Colonic mucosa (tissue), 4 donors: ENCODE results near the gene SMIM10. TPM values are rescaled to one million over a fixed set of nuclear protein-coding genes. Genes with fewer than 3 reads are reported as not detected.

Experiments used
- DNase-seq: peaks from one replicate; pipeline ENCODE4 v3.0.0-alpha.2; 2020
- H3K27ac ChIP-seq: fragments of 200-600 bp; one replicate; pipeline ENCODE4 v1.8.0; 2021
- H3K27me3 ChIP-seq: fragments of 200-600 bp; one replicate; pipeline ENCODE4 v1.8.0; 2021
- H3K36me3 ChIP-seq: fragments of 200-600 bp; one replicate; pipeline ENCODE4 v1.8.0; 2021
- H3K4me1 ChIP-seq: fragments of 200-600 bp; one replicate; pipeline ENCODE4 v1.8.0; 2021; ENCODE audit warnings: mild to moderate bottlenecking
- H3K4me3 ChIP-seq: fragments of 200-600 bp; one replicate; pipeline ENCODE4 v1.8.0; 2021
- H3K9ac ChIP-seq, 2 donors: one replicate each; pipeline ENCODE4 v1.7.0; 2013; ENCODE audit warnings: control low read depth in 2 of 2, low read depth in 2 of 2, low read length in 2 of 2
- H3K9me3 ChIP-seq: fragments of 200-600 bp; one replicate; pipeline ENCODE4 v1.8.0; 2021
- intact Hi-C: fragments of 100-400 bp; cut with DNase I; formaldehyde crosslinking; loops from one replicate; pipeline ENCODE4 v1.14.1; 2022
- total RNA-seq, 2 donors: library from RNA; stranded (reverse); fragmentation: NEBNext Ultra II Directional in 1 of 2; extraction: Animal tissue kit (Norgen Biotek cat#: 25700) in 1 of 2; gene quantifications; one replicate each; pipeline ENCODE4 v1.2.1, GENCODE V29; 2021
- TF ChIP-seq, protein P1 (sequence below): fragments of 200-600 bp; IDR thresholded peaks from one replicate; pipeline ENCODE4 v1.8.0; 2022; ENCODE audit warnings: antibody characterized with exemption, mild to moderate bottlenecking
- donor health status: healthy.
- donor health status: DM: no; HTN: no; CAD: no.
- donor health status: DM: no; HTN: no; CAD: no.

SMIM10 gene
- total RNA-seq, 2 donors from 2014 or later: 1.4 to 1.5 TPM

DNA sequence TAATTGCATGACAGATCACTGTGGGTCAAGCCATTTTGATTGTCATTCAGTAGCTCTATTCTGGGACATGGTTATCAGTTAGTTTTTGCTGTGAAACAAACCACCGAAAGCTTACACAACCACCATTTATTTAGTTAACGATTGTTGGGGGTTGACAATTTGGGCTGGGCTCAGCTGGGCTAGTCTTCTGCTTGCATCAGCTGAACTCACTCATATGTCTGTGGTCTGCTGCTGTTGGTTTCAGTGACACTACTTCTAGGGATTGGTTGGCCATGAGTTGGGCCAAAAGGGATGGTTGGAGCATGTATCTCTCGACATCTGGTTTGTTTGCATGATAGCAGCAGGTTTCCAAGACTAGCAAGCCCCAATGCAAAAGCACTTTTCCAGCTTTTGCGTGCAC is 5.3 kb upstream of the SMIM10 start:
- no peak overlapping the region for H3K4me3 ChIP-seq
- H3K4me1 ChIP-seq: no peaks in the 10 kb centered on the region
- no peak for DNase-seq
- no peak overlapping the region for H3K27ac ChIP-seq
- H3K9me3 ChIP-seq: no peaks in the 10 kb centered on the region
- H3K9ac ChIP-seq: no peak overlapping the region
- H3K36me3 ChIP-seq: no peaks in the 10 kb centered on the region
- TF ChIP-seq, protein P1, sequence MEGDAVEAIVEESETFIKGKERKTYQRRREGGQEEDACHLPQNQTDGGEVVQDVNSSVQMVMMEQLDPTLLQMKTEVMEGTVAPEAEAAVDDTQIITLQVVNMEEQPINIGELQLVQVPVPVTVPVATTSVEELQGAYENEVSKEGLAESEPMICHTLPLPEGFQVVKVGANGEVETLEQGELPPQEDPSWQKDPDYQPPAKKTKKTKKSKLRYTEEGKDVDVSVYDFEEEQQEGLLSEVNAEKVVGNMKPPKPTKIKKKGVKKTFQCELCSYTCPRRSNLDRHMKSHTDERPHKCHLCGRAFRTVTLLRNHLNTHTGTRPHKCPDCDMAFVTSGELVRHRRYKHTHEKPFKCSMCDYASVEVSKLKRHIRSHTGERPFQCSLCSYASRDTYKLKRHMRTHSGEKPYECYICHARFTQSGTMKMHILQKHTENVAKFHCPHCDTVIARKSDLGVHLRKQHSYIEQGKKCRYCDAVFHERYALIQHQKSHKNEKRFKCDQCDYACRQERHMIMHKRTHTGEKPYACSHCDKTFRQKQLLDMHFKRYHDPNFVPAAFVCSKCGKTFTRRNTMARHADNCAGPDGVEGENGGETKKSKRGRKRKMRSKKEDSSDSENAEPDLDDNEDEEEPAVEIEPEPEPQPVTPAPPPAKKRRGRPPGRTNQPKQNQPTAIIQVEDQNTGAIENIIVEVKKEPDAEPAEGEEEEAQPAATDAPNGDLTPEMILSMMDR: no peak
- no peaks in the 10 kb centered on the region for H3K27me3 ChIP-seq
- intact Hi-C loops: no loop called here

DNA sequence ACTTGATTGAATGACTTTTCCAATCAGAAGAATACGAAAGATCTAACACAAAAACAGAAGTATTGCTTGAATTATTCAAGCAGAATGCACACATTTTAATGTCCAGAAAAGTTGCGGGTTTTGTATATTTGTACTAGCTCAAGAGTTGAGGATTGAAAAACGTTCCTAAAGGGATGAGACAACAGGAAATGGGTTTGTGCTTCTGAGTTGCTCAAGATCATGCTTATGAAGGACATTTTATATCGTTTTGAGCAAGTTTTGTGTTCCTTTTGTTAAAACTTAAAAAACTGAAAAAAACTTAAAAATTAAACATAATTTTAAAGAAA is 353 bp upstream of the SMIM10 start:
- intact Hi-C loops: no loop called here
- no peak overlapping the region for H3K27ac ChIP-seq
- DNase-seq: no peak
- no peaks in the 10 kb centered on the region for H3K36me3 ChIP-seq
- TF ChIP-seq, protein P1: no peak
- no peak overlapping the region for H3K4me3 ChIP-seq
- H3K9me3 ChIP-seq: no peaks in the 10 kb centered on the region
- no peak overlapping the region for H3K9ac ChIP-seq
- no peaks in the 10 kb centered on the region for H3K4me1 ChIP-seq
- no peaks in the 10 kb centered on the region for H3K27me3 ChIP-seq

DNA sequence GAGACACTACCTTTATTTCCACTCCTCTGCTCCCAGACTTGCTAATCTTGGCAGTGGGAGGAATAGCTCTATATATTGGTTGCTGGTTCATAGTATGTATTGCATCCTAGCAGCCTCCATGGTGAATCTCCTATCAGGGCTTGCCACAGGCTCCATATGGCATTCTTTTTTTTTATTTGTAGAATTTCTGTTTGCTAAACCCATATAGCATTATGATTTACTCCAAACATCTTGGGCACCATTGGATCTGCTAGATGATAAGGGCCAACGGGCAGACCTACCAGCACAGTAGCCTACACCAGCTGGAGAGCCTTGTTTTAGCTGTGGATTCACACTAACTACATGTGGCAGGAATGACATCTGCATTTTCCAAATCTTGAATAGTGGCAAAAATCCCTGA is 6.9 kb downstream of the SMIM10 start:
- intact Hi-C loops: no loop called here
- H3K27me3 ChIP-seq: no peaks in the 10 kb centered on the region
- H3K9ac ChIP-seq: no peak overlapping the region
- no peak overlapping the region for H3K4me3 ChIP-seq
- no peaks in the 10 kb centered on the region for H3K4me1 ChIP-seq
- H3K9me3 ChIP-seq: no peaks in the 10 kb centered on the region
- no peak overlapping the region for H3K27ac ChIP-seq
- no peaks in the 10 kb centered on the region for H3K36me3 ChIP-seq
- TF ChIP-seq, protein P1: no peak
- no peak for DNase-seq

DNA sequence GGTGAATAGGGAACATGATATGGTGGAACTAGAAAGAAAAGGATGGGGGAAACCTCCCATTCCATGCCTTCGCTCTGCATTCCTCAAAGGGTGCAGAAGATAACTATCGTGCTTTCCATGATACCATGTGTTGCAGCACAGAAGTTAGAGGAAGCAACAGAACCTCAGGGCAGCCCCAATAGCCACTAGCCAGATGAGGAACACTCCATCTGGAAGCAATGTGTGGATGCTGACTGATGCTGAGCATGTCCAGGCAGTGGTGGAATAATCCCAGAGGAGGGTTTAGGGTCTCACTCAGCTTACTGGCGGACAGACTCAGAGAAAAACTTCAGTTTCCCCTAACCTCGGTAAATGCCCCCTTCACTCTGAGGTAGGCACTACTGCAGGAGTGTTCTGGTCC is 7.5 kb downstream of the SMIM10 start:
- no peak overlapping the region for H3K27ac ChIP-seq
- no peaks in the 10 kb centered on the region for H3K36me3 ChIP-seq
- H3K9ac ChIP-seq: no peak overlapping the region
- intact Hi-C loops: no loop called here
- no peaks in the 10 kb centered on the region for H3K9me3 ChIP-seq
- H3K4me3 ChIP-seq: no peak overlapping the region
- no peaks in the 10 kb centered on the region for H3K27me3 ChIP-seq
- TF ChIP-seq, protein P1: no peak
- no peaks in the 10 kb centered on the region for H3K4me1 ChIP-seq
- no peak for DNase-seq

DNA sequence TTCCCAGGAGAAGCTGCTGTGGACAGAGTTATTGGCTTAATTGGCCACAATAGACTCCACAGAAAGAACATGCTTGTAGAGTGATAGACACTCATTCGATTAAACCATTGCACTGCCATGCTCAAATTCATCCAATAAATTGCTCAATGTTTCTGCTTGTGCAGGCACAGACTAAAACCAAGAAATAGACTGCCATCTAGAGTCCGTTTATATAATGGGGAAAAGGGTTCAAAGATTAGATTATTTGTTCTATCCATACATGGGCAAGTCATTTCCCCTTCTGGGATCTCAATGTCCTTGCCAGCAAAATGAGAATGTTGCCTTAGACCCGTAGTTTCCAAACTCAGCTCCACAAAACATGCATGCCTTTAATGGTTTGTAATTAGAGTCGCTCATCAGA is 8.7 kb downstream of the SMIM10 start:
- H3K36me3 ChIP-seq: no peaks in the 10 kb centered on the region
- DNase-seq: no peak
- TF ChIP-seq, protein P1: peak; percentile 30
- no peaks in the 10 kb centered on the region for H3K9me3 ChIP-seq
- no peaks in the 10 kb centered on the region for H3K4me1 ChIP-seq
- no peaks in the 10 kb centered on the region for H3K27me3 ChIP-seq
- no peak overlapping the region for H3K4me3 ChIP-seq
- no peak overlapping the region for H3K9ac ChIP-seq
- intact Hi-C loops: no loop called here
- no peak overlapping the region for H3K27ac ChIP-seq

DNA sequence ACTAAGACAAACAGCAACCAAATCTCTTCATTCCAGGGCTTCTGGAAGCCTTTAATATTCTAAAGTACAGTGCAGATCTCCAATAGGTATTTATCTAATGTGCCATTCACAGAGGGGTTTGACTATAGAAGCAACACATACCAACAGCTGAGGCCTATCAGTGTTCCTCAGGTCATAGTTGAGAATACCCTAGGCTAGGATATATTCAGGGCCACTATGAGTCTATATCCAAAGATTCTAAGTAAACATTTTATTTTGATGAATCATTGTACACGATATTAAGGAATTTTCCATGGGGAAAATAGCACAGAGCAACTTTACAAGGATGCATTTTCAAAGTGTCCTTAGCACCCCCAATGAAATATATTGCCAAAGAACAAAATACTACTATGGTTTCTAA is 9.7 kb downstream of the SMIM10 start:
- no peak overlapping the region for H3K27ac ChIP-seq
- no peaks in the 10 kb centered on the region for H3K27me3 ChIP-seq
- no peak overlapping the region for H3K4me3 ChIP-seq
- H3K9me3 ChIP-seq: no peaks in the 10 kb centered on the region
- TF ChIP-seq, protein P1: no peak
- intact Hi-C loops: no loop called here
- no peak overlapping the region for H3K9ac ChIP-seq
- no peaks in the 10 kb centered on the region for H3K4me1 ChIP-seq
- no peaks in the 10 kb centered on the region for H3K36me3 ChIP-seq
- no peak for DNase-seq
